Subcutaneous abdominal adipose tissue (tissue), 5 donors: Measurements from ENCODE around the gene UNC93A.

Experiments
- H3K27ac ChIP-seq: one replicate; pipeline ENCODE4 v1.7.0; 2013; ENCODE audit warnings: low read depth, mild to moderate bottlenecking, inconsistent platforms, low read length, moderate library complexity
- H3K27me3 ChIP-seq, 5 donors: one replicate each; pipeline ENCODE4 v1.7.0; 2013; ENCODE audit warnings: low read length in 5 of 5, inconsistent platforms in 1 of 5; ENCODE audit not compliant: control insufficient read depth in 5 of 5, insufficient read depth in 4 of 5
- H3K36me3 ChIP-seq, 5 donors: one replicate each; pipeline ENCODE4 v1.7.0; 2013; ENCODE audit warnings: low read length in 5 of 5; ENCODE audit not compliant: control insufficient read depth in 5 of 5, insufficient read depth in 5 of 5
- H3K4me1 ChIP-seq, 5 donors: one replicate each; pipeline ENCODE4 v1.7.0; 2013; ENCODE audit warnings: low read length in 5 of 5, mild to moderate bottlenecking in 3 of 5, moderate library complexity in 1 of 5; ENCODE audit not compliant: control insufficient read depth in 5 of 5, insufficient read depth in 5 of 5
- H3K4me3 ChIP-seq, 5 donors: one replicate each; pipeline ENCODE4 v1.7.0; 2013; ENCODE audit warnings: low read length in 5 of 5, low read depth in 1 of 5
- H3K9ac ChIP-seq, 5 donors: one replicate each; pipeline ENCODE4 v1.7.0; 2013; ENCODE audit warnings: low read length in 5 of 5, mild to moderate bottlenecking in 4 of 5, moderate library complexity in 3 of 5
- H3K9me3 ChIP-seq, 5 donors: one replicate each; pipeline ENCODE4 v1.7.0; 2013; ENCODE audit warnings: low read length in 5 of 5; ENCODE audit not compliant: control insufficient read depth in 5 of 5
- donor health status: healthy.
- donor health status: healthy.
- donor health status: healthy.
- donor health status: healthy.
- donor health status: healthy.

Gene UNC93A

DNA sequence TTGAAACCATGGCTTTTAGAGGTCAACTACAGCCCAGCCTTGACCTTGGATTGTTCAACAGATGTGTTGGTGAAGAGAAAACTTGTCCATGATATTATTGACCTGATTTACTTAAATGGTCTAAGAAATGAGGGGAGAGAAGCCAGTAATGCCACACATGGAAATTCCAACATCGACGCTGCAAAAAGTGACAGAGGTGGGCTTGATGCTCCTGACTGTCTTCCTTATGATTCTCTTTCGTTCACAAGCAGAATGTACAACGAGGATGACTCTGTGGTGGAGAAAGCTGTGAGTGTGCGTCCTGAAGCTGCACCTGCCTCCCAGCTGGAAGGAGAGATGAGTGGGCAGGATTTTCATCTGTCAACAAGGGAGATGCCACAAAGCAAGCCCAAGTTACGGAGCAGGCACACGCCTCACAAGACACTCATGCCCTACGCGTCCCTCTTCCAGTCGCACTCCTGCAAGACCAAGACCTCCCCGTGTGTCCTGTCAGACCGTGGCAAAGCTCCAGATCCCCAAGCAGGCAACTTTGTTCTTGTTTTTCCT lies 50.0 kb downstream of the UNC93A start:
- Histone ChIP-seq H3K4me3 (no peak overlapping the region), H3K27me3 (peaks cover 0 to 10% (median 9%) of the 10 kb centered on the region in 5 donors), H3K4me1 (no peaks in the 10 kb centered on the region), H3K9me3 (no peaks in the 10 kb centered on the region), H3K9ac (no peak overlapping the region), H3K27ac (no peak overlapping the region), H3K36me3 (no peaks in the 10 kb centered on the region)

DNA sequence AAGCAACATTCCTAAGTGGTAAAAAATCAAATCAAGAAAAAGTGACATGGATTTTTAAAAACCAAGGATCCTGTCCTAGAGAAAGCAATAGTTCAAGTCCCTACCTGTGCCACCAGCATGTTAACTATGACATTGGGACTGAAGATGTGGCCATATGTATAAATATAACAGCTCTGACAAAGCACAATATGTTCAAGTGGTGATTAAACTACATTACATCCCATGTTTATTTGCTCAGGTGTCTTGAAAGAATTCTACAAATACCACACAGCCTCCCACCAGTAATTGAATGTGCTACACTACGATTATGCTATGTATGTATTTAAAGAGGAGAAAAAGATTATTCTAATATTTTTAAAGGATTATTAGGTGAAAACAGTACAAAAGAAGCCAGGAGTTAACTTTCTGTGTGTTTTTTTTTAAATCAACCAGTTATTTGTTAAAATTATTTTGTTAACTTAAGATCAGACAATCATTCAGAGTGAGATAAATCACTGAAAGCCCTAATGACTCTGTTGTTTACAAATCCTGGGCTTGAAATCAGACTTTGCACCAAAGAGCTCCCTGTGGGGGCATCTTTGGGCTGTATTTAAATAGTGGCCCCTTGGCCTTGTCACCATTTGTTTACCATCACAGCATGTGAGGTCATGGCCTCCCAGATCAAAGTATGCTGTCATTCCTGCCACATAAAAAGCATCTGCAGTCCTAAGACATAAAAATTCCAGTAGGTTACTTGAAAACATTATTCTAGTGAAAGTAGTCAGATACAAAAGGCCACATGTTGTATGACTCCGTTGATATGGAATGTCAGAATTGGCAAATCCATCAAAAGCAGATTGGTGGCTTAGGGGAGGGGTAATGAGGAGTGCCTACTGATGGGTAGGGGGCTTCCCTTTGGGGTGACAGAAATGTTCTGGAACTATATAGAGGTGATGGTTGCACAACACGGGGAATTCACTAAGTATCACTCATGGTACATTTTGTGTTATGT lies 50.8 kb downstream of the UNC93A start:
- no peaks in the 10 kb centered on the region for H3K9me3 ChIP-seq
- no peaks in the 10 kb centered on the region for H3K36me3 ChIP-seq
- H3K27me3 ChIP-seq, result peaks cover 0 to 9% (median 8%) of the 10 kb centered on the region in 5 donors
- H3K4me3 ChIP-seq, result no peak overlapping the region
- no peak overlapping the region for H3K9ac ChIP-seq
- no peak overlapping the region for H3K27ac ChIP-seq
- no peaks in the 10 kb centered on the region for H3K4me1 ChIP-seq

GRCh38 chr6:167342879-167343610 lies 51.9 kb downstream of the UNC93A start:
- Histone ChIP-seq H3K27me3 (peaks cover 0 to 12% (median 8%) of the 10 kb centered on the region in 5 donors), H3K4me1 (no peaks in the 10 kb centered on the region), H3K9ac (no peak overlapping the region), H3K36me3 (no peaks in the 10 kb centered on the region), H3K27ac (no peak overlapping the region), H3K4me3 (no peak overlapping the region), H3K9me3 (no peaks in the 10 kb centered on the region)

GRCh38 chr6:167345348-167345747 lies 54.2 kb downstream of the UNC93A start:
- Histone ChIP-seq H3K27ac (no peak overlapping the region), H3K4me1 (peaks cover 0 to 6% (median under 1%) of the 10 kb centered on the region in 5 donors), H3K9me3 (no peaks in the 10 kb centered on the region), H3K4me3 (no peak overlapping the region), H3K9ac (no peak overlapping the region), H3K36me3 (no peaks in the 10 kb centered on the region), H3K27me3 (peaks cover 0 to 15% (median 12%) of the 10 kb centered on the region in 5 donors)

GRCh38 chr6:167345960-167346359 lies 54.8 kb downstream of the UNC93A start:
- Histone ChIP-seq H3K4me1 (peaks cover 0 to 12% (median 6%) of the 10 kb centered on the region in 5 donors), H3K9me3 (no peaks in the 10 kb centered on the region), H3K9ac (no peak overlapping the region), H3K36me3 (no peaks in the 10 kb centered on the region), H3K4me3 (no peak overlapping the region), H3K27ac (no peak overlapping the region), H3K27me3 (peaks cover 0 to 17% (median 14%) of the 10 kb centered on the region in 5 donors)

GRCh38 chr6:167347226-167347625 lies 56.1 kb downstream of the UNC93A start:
- Histone ChIP-seq H3K4me3 (no peak overlapping the region), H3K27me3 (peaks cover 0 to 22% (median 18%) of the 10 kb centered on the region in 5 donors), H3K36me3 (no peaks in the 10 kb centered on the region), H3K27ac (no peak overlapping the region), H3K9me3 (peaks cover 0 to 2% (median 0%) of the 10 kb centered on the region in 5 donors), H3K4me1 (peaks cover 0 to 18% (median 11%) of the 10 kb centered on the region in 5 donors), H3K9ac (no peak overlapping the region)

- Histone ChIP-seq H3K4me1 (peaks cover 0 to 18% (median 11%) of the 10 kb centered on the region in 5 donors), H3K4me3 (no peak overlapping the region), H3K9me3 (peaks cover 0 to 10% (median 0%) of the 10 kb centered on the region in 5 donors), H3K9ac (no peak overlapping the region), H3K27me3 (peaks cover 0 to 20% (median 11%) of the 10 kb centered on the region in 5 donors), H3K27ac (no peak overlapping the region), H3K36me3 (no peaks in the 10 kb centered on the region)
Observed at GRCh38 chr6:167349631-167350274, 58.6 kb downstream of the UNC93A start.

GRCh38 chr6:167350275-167350696 lies 59.2 kb downstream of the UNC93A start:
- Histone ChIP-seq H3K27ac (no peak overlapping the region), H3K4me1 (peaks cover 0 to 18% (median 11%) of the 10 kb centered on the region in 5 donors), H3K27me3 (peaks cover 0 to 20% (median 11%) of the 10 kb centered on the region in 5 donors), H3K9ac (no peak overlapping the region), H3K36me3 (no peaks in the 10 kb centered on the region), H3K9me3 (peaks cover 0 to 10% (median 0%) of the 10 kb centered on the region in 5 donors), H3K4me3 (peak overlapping the region; percentile 25 to 68 (median 55))
